Glutamatergic neuron (in vitro differentiated cells): ENCODE data around the gene MVD. TPM values are rescaled to one million over a fixed set of nuclear protein-coding genes. Genes with fewer than 3 reads are reported as not detected.
"Not testable (repeated sequence)": the region's sequence is repeated elsewhere in the genome, so short reads cannot be mapped to it uniquely, and the experiment has no call there.

Source experiments
- DNase-seq: peaks from one replicate; pipeline ENCODE4 v3.0.0; 2022
- H3K27ac Mint-ChIP-seq: one replicate; pipeline ENCODE4 v1.8.0; 2020; ENCODE audit warnings: mild to moderate bottlenecking, mixed read lengths, inconsistent platforms; ENCODE audit not compliant: unreplicated experiment
- H3K27me3 Mint-ChIP-seq: one replicate; pipeline ENCODE4 v1.8.0; 2020; ENCODE audit warnings: mild to moderate bottlenecking, moderate library complexity, mixed read lengths, inconsistent platforms; ENCODE audit not compliant: unreplicated experiment
- H3K36me3 Mint-ChIP-seq: one replicate; pipeline ENCODE4 v1.8.0; 2020; ENCODE audit warnings: mild to moderate bottlenecking, mixed read lengths, inconsistent platforms; ENCODE audit not compliant: unreplicated experiment
- H3K4me1 Mint-ChIP-seq: one replicate; pipeline ENCODE4 v1.8.0; 2020; ENCODE audit warnings: mild to moderate bottlenecking, low read depth, mixed read lengths, inconsistent platforms; ENCODE audit not compliant: unreplicated experiment
- H3K4me3 Mint-ChIP-seq: one replicate; pipeline ENCODE4 v1.8.0; 2020; ENCODE audit warnings: mild to moderate bottlenecking, mixed read lengths, inconsistent platforms; ENCODE audit not compliant: unreplicated experiment
- H3K9me3 Mint-ChIP-seq: one replicate; pipeline ENCODE4 v1.8.0; 2020; ENCODE audit warnings: mild to moderate bottlenecking, moderate library complexity, mixed read lengths, inconsistent platforms; ENCODE audit not compliant: unreplicated experiment
- CTCF ChIP-seq: fragments of 200-600 bp; sonication (generic); IDR thresholded peaks from one replicate; pipeline ENCODE4 v1.5.0; 2021; ENCODE audit not compliant: partially characterized antibody, unreplicated experiment
- total RNA-seq: library from RNA; stranded (reverse); fragmentation: NEBNext Ultra II Directional; extraction: Animal tissue kit (Norgen Biotek cat#: 25700); gene quantifications from one replicate; pipeline ENCODE4 v1.2.1, GENCODE V29; 2021; ENCODE audit not compliant: unreplicated experiment

MVD gene
- total RNA-seq, 1 donor from 2014 or later = 227 TPM

- no peaks in the 10 kb centered on the region for H3K36me3 Mint-ChIP-seq
- H3K27me3 Mint-ChIP-seq = peaks cover 10% of the 10 kb centered on the region
- peak overlapping the region; percentile 77 for H3K4me3 Mint-ChIP-seq
- DNase-seq = peak; percentile 72
- H3K27ac Mint-ChIP-seq = peak overlapping the region; percentile 86
- TF ChIP-seq CTCF = no peak
- peaks cover 13% of the 10 kb centered on the region for H3K9me3 Mint-ChIP-seq
- peaks cover 58% of the 10 kb centered on the region for H3K4me1 Mint-ChIP-seq
Measured at GRCh38 chr16:88610909-88611812, 51.7 kb downstream of the MVD start.

- Mint-ChIP-seq H3K4me3 (no peak overlapping the region), H3K36me3 (no peaks in the 10 kb centered on the region), H3K27me3 (peaks cover 6% of the 10 kb centered on the region), H3K9me3 (peaks cover 8% of the 10 kb centered on the region), H3K4me1 (peaks cover 57% of the 10 kb centered on the region), H3K27ac (no peak overlapping the region)
- peak; percentile 53 for TF ChIP-seq CTCF
- DNase-seq = no peak
Measured at GRCh38 chr16:88610080-88610479, 52.8 kb downstream of the MVD start.

GRCh38 chr16:88609426-88609825, 53.5 kb downstream of the MVD start:
- H3K4me3 Mint-ChIP-seq, H3K27me3 Mint-ChIP-seq, H3K36me3 Mint-ChIP-seq, H3K27ac Mint-ChIP-seq, H3K9me3 Mint-ChIP-seq, DNase-seq: not testable (repeated sequence)
- H3K4me1 Mint-ChIP-seq = peaks cover 53% of the 10 kb centered on the region

GRCh38 chr16:88608076-88608475, 54.8 kb downstream of the MVD start:
- peaks cover 1% of the 10 kb centered on the region for H3K9me3 Mint-ChIP-seq
- peaks cover 41% of the 10 kb centered on the region for H3K4me1 Mint-ChIP-seq
- no peak overlapping the region for H3K4me3 Mint-ChIP-seq
- no peak for TF ChIP-seq CTCF
- no peak overlapping the region for H3K27ac Mint-ChIP-seq
- no peaks in the 10 kb centered on the region for H3K36me3 Mint-ChIP-seq
- H3K27me3 Mint-ChIP-seq = no peaks in the 10 kb centered on the region
- DNase-seq = no peak

GRCh38 chr16:88606148-88606757, 56.6 kb downstream of the MVD start:
- Mint-ChIP-seq H3K27me3 (peaks cover 2% of the 10 kb centered on the region), H3K9me3 (peaks cover 1% of the 10 kb centered on the region), H3K4me3 (peak overlapping the region; percentile 25), H3K27ac (peak overlapping the region; percentile 17), H3K4me1 (peaks cover 35% of the 10 kb centered on the region), H3K36me3 (no peaks in the 10 kb centered on the region)
- DNase-seq = no peak
- TF ChIP-seq CTCF = no peak
